ENCODE measurements around the gene CCL22.

Gene CCL22

DNA sequence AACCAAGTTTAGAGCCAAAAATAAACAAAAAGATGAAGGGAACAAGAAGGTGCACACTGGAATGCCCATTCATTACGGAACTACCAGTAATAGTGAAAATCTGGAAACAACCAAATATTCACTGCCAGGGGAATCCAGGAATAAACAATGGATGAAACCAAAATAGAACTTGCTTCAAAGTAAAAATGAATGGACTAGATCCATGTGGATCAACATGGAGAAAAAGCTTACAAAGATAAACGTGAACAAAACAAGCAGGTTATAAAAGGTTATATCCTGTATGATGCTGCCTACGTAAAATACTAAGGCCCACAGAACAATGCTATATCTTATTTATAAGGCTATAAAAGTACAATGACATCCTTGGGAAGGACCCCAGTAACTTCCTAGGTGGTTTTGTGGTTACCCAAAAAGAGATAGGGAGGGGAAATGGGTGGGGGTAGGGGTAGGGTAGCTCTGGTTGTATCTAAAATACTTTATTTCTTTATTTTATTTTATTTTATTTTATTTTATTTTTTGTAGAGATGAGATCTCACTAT lies 12.8 kb upstream of the CCL22 start:
- H3K27me3 ChIP-seq (ENCODE audit: control insufficient read depth, insufficient read depth, low read length): no peaks in the 10 kb centered on the region
- no peak overlapping the region for H3K4me3 ChIP-seq (ENCODE audit: low read length)
- no peak for DNase-seq (ENCODE audit: low read depth, low spot score)
- no peaks in the 10 kb centered on the region for H3K36me3 ChIP-seq (ENCODE audit: control insufficient read depth, insufficient read depth, low read length)
- no peaks in the 10 kb centered on the region; the same call in 1 of the 2 replicates for H3K9me3 ChIP-seq (ENCODE audit: control insufficient read depth, insufficient read depth, low read length)
- WGBS (ENCODE audit: insufficient coverage, insufficient read length): no CpG with 5 or more reads among the region's 3 CpGs
- no peaks in the 10 kb centered on the region for H3K4me1 ChIP-seq (ENCODE audit: control insufficient read depth, insufficient read depth, low read length)
- no peak overlapping the region for H3K27ac ChIP-seq (ENCODE audit: low read length)

DNA sequence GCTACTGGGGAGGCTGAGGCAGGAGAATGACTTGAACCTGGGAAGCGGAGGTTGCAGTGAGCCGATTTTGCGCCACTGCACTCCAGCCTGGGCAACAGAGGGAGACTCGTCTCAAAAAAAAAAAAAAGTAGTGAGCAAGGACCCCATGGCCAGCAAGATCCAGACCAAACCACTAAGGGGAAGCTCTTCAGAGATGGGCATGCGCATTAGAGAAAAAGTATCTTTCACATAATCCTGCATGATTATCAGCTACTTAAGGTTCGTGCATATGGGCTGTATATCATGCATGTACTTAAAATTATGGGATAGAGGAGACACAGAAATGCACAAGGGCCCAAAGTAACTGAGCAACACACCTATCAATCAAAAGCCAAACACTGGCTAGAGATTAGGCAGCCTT lies 10.7 kb upstream of the CCL22 start:
- no peaks in the 10 kb centered on the region for H3K36me3 ChIP-seq (ENCODE audit: control insufficient read depth, insufficient read depth, low read length)
- DNase-seq (ENCODE audit: low read depth, low spot score): no peak
- no CpG with 5 or more reads among the region's 6 CpGs for WGBS (ENCODE audit: insufficient coverage, insufficient read length)
- H3K4me1 ChIP-seq (ENCODE audit: control insufficient read depth, insufficient read depth, low read length): no peaks in the 10 kb centered on the region
- H3K4me3 ChIP-seq (ENCODE audit: low read length): no peak overlapping the region
- H3K27ac ChIP-seq (ENCODE audit: low read length): no peak overlapping the region
- no peaks in the 10 kb centered on the region for H3K27me3 ChIP-seq (ENCODE audit: control insufficient read depth, insufficient read depth, low read length)
- H3K9me3 ChIP-seq (ENCODE audit: control insufficient read depth, insufficient read depth, low read length): no peaks in the 10 kb centered on the region

GRCh38 chr16:57348327-57348726 lies 10.3 kb upstream of the CCL22 start:
- no peak for DNase-seq (ENCODE audit: low read depth, low spot score)
- Histone ChIP-seq H3K27ac (ENCODE audit: low read length) (no peak overlapping the region), H3K36me3 (ENCODE audit: control insufficient read depth, insufficient read depth, low read length) (no peaks in the 10 kb centered on the region), H3K4me1 (ENCODE audit: control insufficient read depth, insufficient read depth, low read length) (no peaks in the 10 kb centered on the region), H3K9me3 (ENCODE audit: control insufficient read depth, insufficient read depth, low read length) (no peaks in the 10 kb centered on the region), H3K27me3 (ENCODE audit: control insufficient read depth, insufficient read depth, low read length) (no peaks in the 10 kb centered on the region), H3K4me3 (ENCODE audit: low read length) (no peak overlapping the region)
- WGBS (ENCODE audit: insufficient coverage, insufficient read length): no CpG with 5 or more reads among the region's 2 CpGs

DNA sequence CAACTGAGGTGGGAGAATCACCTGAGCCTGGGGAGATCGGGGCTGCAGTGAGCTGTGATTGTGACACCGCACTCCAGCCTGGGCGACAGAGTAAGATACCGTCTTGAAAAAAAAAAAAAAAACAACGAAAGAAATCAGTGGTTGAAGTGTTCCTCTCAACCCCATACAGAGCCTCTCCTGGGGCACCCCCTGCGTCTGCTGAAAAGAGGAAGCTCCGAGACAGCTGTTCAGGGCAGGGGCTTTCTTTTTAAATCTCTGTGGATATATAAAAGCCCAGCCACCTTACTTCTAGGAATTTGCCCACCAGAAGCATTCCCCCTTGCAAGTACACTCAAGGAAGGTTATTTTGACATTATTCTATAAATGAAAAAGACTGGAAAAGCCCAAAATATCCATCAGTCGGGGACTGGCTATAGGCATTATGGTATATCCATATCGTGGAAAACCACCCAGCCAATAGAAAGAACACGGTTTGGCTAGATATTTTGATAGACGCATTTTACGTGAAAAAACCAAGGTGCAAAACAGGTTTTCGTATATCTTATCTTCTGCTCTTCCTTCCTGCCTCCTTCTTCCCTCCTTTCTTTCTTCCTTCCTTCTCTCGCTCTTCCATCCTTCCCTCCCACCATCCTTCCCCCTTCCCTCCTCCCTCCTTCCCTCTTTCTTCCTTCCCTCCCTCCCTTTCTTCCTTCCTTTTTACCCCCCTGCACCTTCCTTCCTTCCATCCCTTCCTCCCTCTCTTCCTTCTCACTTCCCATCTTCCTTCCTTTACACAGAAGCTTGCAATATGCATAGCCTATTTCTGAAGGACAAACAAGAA lies 9.2 kb upstream of the CCL22 start:
- no peak overlapping the region for H3K27ac ChIP-seq (ENCODE audit: low read length)
- no peaks in the 10 kb centered on the region for H3K9me3 ChIP-seq (ENCODE audit: control insufficient read depth, insufficient read depth, low read length)
- no peaks in the 10 kb centered on the region for H3K27me3 ChIP-seq (ENCODE audit: control insufficient read depth, insufficient read depth, low read length)
- no peaks in the 10 kb centered on the region for H3K36me3 ChIP-seq (ENCODE audit: control insufficient read depth, insufficient read depth, low read length)
- no peak overlapping the region for H3K4me3 ChIP-seq (ENCODE audit: low read length)
- H3K4me1 ChIP-seq (ENCODE audit: control insufficient read depth, insufficient read depth, low read length): no peaks in the 10 kb centered on the region
- no peak for DNase-seq (ENCODE audit: low read depth, low spot score)
- 95% methylated on average over 1 of the region's 14 CpGs for WGBS (ENCODE audit: insufficient coverage, insufficient read length)

DNA sequence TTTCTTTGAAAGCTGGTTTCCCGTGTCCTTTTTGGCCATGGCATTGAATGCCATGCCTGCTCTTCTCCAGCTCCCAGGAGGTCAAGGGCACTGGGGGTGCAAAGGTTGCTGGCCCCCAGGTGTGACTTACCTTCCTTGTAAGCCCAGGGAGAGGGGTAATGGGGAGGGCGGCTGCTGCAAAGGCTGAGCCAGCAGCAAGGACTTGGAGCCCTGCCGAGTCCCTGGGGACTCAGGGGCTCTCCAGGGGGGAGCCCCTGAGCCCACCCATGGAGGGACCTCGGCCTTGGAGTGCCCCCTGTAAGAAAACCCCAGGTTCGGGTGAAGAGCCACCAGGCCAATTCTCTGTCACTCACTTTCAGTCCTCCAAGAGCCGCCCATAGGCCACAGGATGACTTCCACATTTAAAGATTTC lies 5.9 kb upstream of the CCL22 start:
- DNase-seq (ENCODE audit: low read depth, low spot score): no peak
- Histone ChIP-seq H3K4me3 (ENCODE audit: low read length) (no peak overlapping the region), H3K36me3 (ENCODE audit: control insufficient read depth, insufficient read depth, low read length) (no peaks in the 10 kb centered on the region), H3K9me3 (ENCODE audit: control insufficient read depth, insufficient read depth, low read length) (no peaks in the 10 kb centered on the region), H3K4me1 (ENCODE audit: control insufficient read depth, insufficient read depth, low read length) (no peaks in the 10 kb centered on the region), H3K27me3 (ENCODE audit: control insufficient read depth, insufficient read depth, low read length) (no peaks in the 10 kb centered on the region), H3K27ac (ENCODE audit: low read length) (no peak overlapping the region)
- WGBS (ENCODE audit: insufficient coverage, insufficient read length): no CpG with 5 or more reads among the region's 6 CpGs

- Histone ChIP-seq H3K9me3 (ENCODE audit: control insufficient read depth, insufficient read depth, low read length) (no peaks in the 10 kb centered on the region), H3K27me3 (ENCODE audit: control insufficient read depth, insufficient read depth, low read length) (no peaks in the 10 kb centered on the region), H3K4me1 (ENCODE audit: control insufficient read depth, insufficient read depth, low read length) (no peaks in the 10 kb centered on the region; the same call in 1 of the 2 replicates), H3K4me3 (ENCODE audit: low read length) (no peak overlapping the region), H3K27ac (ENCODE audit: low read length) (no peak overlapping the region), H3K36me3 (ENCODE audit: control insufficient read depth, insufficient read depth, low read length) (no peaks in the 10 kb centered on the region)
- no CpG with 5 or more reads among the region's 7 CpGs for whole genome bisulfite sequencing (ENCODE audit: insufficient coverage, insufficient read length)
- DNase-seq (ENCODE audit: low read depth, low spot score): no peak
These were observed 4.3 kb upstream of the CCL22 start for GRCh38 chr16:57354311-57354710.

DNA sequence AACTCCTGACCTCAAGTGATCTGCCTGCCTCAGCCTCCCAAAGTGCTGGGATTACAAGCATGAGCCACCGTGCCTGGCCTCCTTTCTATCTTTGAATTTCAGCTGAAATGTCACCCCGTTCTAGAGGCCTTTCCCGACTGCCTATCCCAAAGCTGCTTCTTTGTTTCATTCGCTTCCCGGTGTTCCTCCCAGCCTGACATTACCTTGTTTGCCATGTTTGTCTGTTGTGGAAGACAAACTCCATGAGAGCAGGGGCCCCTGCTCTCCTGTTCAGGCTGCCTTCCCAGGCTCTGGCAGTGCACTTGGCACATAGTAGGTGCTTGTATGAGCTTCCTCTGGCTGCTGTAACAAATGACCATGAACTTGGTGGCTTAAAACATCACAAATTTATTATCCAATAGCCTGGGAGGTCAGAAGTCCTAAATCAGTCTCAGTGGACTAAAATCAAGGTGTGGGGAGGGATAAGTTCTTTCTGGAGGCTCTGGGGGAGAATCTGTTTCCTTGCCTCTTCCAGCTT lies 2.6 kb upstream of the CCL22 start:
- no peak overlapping the region for H3K27ac ChIP-seq (ENCODE audit: low read length)
- no peaks in the 10 kb centered on the region; the same call in 1 of the 2 replicates for H3K4me1 ChIP-seq (ENCODE audit: control insufficient read depth, insufficient read depth, low read length)
- no CpG with 5 or more reads among the region's 5 CpGs for WGBS (ENCODE audit: insufficient coverage, insufficient read length)
- no peaks in the 10 kb centered on the region for H3K36me3 ChIP-seq (ENCODE audit: control insufficient read depth, insufficient read depth, low read length)
- no peak for DNase-seq (ENCODE audit: low read depth, low spot score)
- no peak overlapping the region for H3K4me3 ChIP-seq (ENCODE audit: low read length)
- no peaks in the 10 kb centered on the region for H3K27me3 ChIP-seq (ENCODE audit: control insufficient read depth, insufficient read depth, low read length)
- no peaks in the 10 kb centered on the region for H3K9me3 ChIP-seq (ENCODE audit: control insufficient read depth, insufficient read depth, low read length)

DNA sequence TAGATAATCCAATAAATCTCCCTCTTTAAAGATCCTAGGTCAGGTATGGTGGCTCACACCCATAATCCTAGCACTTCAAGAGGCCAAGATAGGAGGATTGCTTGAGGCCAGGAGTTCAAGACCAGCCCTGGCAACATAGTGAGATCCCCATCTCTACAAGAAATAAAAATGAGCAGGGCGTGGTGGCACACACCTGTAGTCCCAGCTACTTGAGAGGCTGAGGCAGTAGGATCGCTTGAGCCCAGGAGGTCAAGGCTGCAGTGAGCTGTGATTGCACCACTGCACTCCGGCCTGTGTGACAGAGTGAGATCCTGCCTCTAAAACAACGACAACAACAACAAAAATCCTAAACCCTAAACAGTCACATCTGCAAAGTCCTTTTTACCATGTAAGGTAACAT lies 2.0 kb upstream of the CCL22 start:
- Histone ChIP-seq H3K9me3 (ENCODE audit: control insufficient read depth, insufficient read depth, low read length) (no peaks in the 10 kb centered on the region), H3K27me3 (ENCODE audit: control insufficient read depth, insufficient read depth, low read length) (no peaks in the 10 kb centered on the region), H3K27ac (ENCODE audit: low read length) (no peak overlapping the region), H3K4me1 (ENCODE audit: control insufficient read depth, insufficient read depth, low read length) (no peaks in the 10 kb centered on the region; the same call in 1 of the 2 replicates), H3K36me3 (ENCODE audit: control insufficient read depth, insufficient read depth, low read length) (no peaks in the 10 kb centered on the region), H3K4me3 (ENCODE audit: low read length) (no peak overlapping the region)
- DNase-seq (ENCODE audit: low read depth, low spot score): no peak
- no CpG with 5 or more reads among the region's 4 CpGs for WGBS (ENCODE audit: insufficient coverage, insufficient read length)

DNA sequence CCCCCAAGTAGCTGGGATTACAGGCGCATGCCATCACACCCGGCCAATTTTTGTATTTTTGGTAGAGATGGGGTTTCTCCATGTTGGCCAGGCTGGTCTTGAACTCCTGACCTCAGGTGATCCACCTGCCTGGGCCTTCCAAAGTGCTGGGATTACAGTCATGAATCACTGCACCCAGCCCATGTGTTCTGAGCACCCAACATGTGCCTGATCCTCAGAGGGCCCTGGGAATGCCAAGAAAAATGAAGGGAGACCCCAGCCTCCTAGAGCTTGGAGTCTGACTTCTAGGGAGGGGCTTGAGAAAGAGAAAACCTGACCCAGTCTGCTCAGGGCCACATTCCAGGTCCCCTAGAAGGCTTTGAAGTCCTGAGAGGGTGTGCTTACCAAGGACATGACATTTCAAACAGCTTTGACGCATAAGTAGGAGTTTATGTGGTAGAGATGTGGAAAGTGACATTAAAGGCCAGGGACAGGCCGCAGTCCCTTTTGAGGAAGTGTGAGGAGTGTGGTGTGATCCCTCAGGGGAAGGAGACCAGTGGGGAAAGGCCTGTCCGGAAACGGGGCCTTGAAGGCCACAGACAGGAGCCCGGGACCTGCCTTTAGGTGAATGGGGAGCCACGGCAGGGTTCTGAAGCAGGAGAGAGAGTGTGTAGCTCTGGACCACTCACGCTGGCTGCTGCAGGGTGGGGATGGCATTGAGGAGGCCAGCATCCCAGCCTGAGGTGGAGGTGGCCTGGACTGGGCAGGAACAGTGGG lies 1.1 kb upstream of the CCL22 start:
- no peak for DNase-seq (ENCODE audit: low read depth, low spot score)
- no peak overlapping the region for H3K4me3 ChIP-seq (ENCODE audit: low read length)

GRCh38 chr16:57358086-57358420 lies 530 bp upstream of the CCL22 start:
- H3K36me3 ChIP-seq (ENCODE audit: control insufficient read depth, insufficient read depth, low read length): no peaks in the 10 kb centered on the region
- H3K4me3 ChIP-seq (ENCODE audit: low read length): no peak overlapping the region
- no peaks in the 10 kb centered on the region; the same call in 1 of the 2 replicates for H3K4me1 ChIP-seq (ENCODE audit: control insufficient read depth, insufficient read depth, low read length)
- no peaks in the 10 kb centered on the region for H3K27me3 ChIP-seq (ENCODE audit: control insufficient read depth, insufficient read depth, low read length)
- no peak for DNase-seq (ENCODE audit: low read depth, low spot score)
- H3K27ac ChIP-seq (ENCODE audit: low read length): no peak overlapping the region
- WGBS (ENCODE audit: insufficient coverage, insufficient read length): no CpG with 5 or more reads among the region's 7 CpGs
- H3K9me3 ChIP-seq (ENCODE audit: control insufficient read depth, insufficient read depth, low read length): no peaks in the 10 kb centered on the region

More for the DNA sequence above, 1.1 kb upstream of the CCL22 start:
- no CpG with 5 or more reads among the region's 9 CpGs for WGBS (ENCODE audit: insufficient coverage, insufficient read length)
- Histone ChIP-seq H3K9me3 (ENCODE audit: control insufficient read depth, insufficient read depth, low read length) (no peaks in the 10 kb centered on the region), H3K36me3 (ENCODE audit: control insufficient read depth, insufficient read depth, low read length) (no peaks in the 10 kb centered on the region), H3K27ac (ENCODE audit: low read length) (no peak overlapping the region), H3K4me1 (ENCODE audit: control insufficient read depth, insufficient read depth, low read length) (no peaks in the 10 kb centered on the region; the same call in 1 of the 2 replicates), H3K27me3 (ENCODE audit: control insufficient read depth, insufficient read depth, low read length) (no peaks in the 10 kb centered on the region)

All from iPS DF 6.9 (cell line).